ENCODE results near the gene KIAA2012. TPM values are rescaled to one million over a fixed set of nuclear protein-coding genes. Genes with fewer than 3 reads are reported as not detected.
A peak's percentile ranks its signal among the peaks of the same experiment; 100 is the strongest.

KIAA2012 gene
- total RNA-seq, 1 donor from 2014 or later: 0.10 TPM

DNA sequence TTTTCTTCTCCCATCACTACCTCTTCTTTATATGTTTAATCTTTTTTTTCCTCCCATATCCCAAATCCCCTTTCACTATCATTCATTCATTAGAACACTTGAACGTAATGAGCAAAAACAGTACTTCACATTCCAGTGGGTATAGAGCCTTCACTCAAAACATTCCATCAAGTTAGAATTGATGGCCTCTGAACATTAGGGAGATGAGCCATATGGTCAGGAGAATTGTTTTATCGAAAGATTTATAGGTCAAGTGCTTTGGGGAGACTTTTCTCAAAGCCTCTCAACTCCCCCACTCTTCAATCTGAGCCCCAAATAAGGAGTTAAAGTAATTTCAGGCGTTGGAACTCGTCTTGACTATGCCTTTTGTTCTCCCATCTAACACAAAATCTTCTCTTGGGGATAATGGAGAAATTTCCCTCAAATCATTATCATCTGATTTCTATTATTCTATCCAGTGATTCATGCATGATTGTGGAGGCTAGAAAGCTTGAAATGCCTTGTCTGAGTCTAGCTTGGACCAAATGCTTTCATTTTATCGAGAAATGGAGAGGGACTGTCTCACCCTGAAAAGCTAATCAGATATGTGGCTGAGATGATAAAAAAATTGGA, 79.2 kb downstream of the KIAA2012 start:
- DNase-seq: peak; percentile 60

DNA sequence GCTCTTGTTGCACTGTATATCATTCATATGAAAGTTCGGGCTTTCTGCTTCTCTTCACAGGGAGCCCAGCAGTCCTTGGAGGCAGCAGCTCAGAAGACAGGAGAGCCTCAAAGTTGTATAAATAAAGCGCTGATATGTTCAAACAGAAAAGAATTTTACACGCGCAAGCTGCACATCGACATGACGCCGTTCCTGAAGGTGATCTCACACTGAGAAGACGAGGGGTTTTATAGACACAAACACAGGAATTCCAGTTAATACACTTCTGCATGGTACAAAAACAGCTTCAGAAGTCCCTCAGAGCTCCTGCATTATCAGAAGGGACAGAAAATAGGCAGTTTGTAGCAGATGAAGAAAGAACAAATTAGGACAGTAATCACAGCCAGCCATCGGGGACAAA, 81.6 kb downstream of the KIAA2012 start:
- DNase-seq: no peak

DNA sequence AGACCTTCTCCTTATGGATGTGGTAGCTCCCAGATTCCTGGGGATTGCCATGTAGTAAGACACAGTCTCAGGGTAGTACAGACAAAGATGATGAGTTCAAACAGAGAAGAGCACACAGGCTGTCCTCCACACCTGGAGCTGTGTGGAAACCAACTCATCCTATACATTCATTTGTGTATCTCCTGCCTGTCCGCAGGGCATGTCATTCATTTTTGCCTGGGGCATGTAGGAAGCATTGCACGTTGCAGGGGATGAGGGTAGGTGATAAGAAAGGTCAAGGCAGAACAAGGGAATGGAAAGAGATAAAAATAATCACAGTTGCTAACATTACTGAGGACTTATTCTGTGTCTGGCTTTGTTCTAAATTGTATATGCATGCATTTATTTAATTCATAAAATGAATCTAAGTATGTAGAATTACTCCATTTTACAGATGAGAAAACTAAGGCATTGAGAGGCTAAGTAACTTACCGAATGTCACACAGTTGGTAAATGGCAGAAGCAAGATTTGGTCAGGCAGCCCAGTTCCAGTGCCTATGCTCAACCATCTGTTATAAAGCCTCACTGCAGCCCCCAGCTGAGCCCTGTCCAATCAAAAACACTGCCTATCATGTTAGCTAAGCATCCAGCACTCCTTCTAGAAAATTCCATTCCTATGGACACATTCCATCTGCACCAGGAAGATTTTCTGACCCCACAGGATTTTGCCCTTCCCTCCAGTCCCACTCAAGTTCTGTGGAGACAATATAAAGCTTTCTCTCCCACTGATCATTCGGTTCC, 84.3 kb downstream of the KIAA2012 start:
- DNase-seq: no peak

DNA sequence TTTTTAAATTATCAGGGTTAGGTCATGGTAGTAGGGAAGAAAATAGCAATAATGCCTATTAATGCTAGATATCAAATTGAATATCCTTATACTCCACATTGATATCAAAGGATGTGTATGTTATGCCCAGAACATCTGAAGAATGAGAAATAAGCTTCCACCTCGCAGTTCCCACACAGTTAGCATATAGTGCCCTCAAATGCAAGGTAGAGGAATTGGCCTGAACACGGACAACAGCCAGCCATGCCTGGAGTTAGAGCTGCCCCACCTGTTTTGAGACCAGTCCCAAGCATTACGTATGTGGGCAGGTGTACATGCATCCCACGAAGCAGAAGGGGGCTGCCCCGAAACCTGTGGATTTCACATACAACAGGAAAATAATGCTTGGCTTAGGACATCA, 85.7 kb downstream of the KIAA2012 start:
- no peak for DNase-seq

DNA sequence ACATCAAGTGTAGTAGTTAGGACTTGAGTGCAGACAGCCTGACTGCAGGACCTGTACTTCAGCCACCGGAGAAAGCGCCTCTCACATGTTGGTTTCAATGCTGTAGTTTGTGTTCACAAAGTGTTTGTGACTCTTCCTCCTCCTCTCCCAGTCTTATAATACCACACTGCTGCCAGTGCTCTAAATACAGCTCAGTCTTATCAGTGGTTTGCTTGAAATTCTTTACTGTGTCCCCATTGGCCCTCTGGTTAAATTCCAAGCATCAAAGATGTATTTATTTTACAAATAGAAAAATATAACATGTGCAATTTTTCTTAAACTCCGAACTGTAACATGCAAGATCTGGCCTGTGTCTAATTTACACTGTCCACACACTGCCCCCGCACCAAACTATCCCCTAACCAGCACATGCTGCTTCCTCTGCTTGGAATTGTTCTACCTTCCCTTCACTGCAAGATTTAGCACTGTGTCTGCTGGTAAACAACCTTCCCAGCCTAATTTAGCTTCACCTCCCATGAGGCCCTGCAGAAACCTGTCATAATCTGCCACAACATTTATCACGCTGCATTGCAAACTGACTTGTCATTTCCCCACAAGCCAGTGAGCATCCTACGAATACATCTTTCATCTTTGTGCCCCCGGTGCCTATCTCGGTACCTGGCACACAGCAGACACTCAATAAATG, 88.2 kb downstream of the KIAA2012 start:
- DNase-seq: no peak

DNA sequence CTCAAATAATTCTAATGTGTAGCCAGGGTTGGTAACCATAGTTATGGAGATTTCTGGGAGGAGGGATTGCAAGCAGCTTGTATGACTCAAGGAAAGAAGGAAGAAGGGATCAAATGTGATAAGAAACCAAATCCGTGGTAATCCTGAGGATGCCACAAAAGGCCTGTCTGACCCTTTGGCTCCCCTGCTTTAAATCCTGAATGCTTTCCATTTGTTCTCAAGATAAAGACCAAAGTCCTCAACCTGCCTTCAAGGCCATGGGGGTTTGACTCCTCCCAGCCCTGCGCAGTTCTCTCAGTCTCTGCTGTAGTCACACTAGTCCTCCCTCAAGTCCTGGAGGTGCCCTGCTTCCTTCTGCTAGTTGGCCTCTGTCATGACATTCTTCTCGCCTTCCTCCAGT, 91.4 kb downstream of the KIAA2012 start:
- no peak for DNase-seq

DNA sequence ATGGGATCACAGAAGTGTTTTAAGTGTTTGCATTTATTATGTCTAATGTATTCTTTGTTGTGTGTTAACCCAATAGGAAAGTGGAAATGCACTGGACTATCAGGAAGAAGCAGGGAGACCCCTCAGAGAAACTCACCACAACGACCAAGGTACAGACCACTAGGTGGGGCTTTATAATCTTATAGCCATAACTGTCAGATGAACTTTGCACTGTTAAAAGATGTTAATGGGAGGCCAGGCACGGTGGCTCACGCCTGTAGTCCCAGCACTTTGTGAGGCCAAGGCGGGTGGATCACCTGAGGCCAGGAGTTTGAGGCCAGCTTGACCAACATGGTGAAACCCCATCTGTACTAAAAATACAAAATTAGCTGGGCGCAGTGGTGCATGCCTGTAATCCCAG, 92.2 kb downstream of the KIAA2012 start:
- DNase-seq: no peak

DNA sequence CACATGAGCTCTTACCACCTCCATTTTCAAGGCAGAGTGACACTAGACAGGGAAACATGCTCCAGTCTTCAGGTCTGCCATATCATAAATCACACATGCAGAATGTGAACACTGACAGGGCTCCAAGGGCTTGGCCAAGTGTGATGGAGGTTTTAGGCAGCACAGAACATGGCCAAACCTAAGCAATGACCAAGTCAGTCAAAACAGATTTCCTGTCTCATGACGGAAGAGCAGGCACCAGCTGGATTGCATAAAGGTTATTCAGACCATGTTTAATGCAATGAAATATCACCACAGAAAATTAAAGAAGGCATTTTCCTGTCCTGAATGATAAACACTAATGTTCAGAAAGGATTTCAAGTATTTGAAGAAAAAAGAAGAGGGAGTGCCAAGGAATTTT, 92.9 kb downstream of the KIAA2012 start:
- DNase-seq: no peak

DNA sequence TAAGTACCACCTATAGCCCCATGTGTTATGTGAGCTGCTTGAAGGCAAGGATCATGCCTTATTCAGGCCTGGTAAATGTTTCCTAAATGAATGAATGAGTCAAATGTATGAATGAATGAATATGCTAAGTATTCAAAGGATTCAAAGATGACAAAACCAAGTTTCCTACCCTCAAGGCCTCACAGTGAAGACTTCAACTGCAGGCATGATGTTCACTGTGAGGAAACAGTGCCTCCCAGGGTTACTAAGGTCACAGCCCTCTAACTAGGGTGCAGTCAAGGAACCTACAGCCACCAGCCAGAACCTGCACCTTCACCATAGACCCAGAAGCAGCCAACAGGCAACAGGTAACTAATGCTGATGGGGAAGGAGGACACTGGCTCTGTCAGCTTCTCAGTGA, 96.1 kb downstream of the KIAA2012 start:
- DNase-seq: no peak

DNA sequence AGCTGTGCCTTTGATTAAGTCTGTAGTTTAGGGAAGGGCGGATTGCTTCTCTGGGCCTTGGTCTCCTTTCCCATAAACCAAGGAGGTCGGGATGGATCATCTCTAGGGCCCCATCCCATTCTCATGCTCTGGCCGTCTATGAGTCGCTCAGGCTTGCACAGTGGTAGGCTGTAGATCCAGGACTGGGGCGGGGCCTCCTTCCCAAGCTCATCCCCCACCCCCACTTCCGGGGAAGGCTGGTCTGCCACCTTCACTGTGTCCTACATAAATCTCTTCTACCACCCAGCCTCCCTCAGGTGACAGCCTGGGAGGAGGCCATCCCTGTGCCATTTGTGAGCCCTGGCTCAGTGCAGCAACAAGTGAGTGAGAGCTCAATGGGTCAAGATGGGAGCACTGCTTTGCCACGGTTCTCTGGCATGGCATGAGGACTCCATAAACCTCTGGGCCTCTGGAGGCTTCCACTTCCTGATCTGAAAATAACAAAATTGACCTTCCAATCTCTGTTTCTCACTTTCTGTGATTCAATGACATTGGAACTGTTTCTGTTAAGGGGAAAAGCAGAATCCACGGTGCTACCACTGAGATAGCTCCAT, 96.9 kb downstream of the KIAA2012 start:
- DNase-seq: no peak

DNA sequence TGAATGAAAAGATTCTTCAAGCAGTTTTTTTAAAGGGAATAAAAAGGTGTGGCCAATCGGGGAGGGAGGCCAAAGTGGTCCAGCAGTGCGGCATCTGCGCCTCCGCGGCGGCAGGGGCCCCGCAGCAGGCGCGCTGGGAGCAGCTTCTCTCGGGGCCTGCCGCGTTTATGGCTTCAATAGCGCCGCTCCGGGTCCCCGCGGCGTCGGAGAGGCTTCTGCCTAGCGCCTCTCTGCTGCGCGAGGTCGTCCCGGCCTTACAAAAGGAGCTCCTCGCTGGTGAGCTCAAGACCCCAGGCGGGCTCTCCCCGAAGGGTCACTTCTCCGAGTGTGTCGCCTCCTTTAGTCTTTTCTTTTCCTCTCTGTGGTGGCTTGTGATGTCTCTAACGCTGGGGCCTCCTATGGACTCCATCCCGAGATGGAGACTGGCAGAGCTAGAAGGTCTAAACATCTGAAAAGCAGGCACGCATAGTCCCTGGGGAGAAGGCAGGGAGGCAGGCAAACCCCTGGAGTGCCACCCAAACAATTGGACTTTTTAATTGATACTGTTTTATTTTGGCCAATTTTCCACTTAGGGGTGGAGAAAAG, 98.3 kb downstream of the KIAA2012 start:
- no peak for DNase-seq

DNA sequence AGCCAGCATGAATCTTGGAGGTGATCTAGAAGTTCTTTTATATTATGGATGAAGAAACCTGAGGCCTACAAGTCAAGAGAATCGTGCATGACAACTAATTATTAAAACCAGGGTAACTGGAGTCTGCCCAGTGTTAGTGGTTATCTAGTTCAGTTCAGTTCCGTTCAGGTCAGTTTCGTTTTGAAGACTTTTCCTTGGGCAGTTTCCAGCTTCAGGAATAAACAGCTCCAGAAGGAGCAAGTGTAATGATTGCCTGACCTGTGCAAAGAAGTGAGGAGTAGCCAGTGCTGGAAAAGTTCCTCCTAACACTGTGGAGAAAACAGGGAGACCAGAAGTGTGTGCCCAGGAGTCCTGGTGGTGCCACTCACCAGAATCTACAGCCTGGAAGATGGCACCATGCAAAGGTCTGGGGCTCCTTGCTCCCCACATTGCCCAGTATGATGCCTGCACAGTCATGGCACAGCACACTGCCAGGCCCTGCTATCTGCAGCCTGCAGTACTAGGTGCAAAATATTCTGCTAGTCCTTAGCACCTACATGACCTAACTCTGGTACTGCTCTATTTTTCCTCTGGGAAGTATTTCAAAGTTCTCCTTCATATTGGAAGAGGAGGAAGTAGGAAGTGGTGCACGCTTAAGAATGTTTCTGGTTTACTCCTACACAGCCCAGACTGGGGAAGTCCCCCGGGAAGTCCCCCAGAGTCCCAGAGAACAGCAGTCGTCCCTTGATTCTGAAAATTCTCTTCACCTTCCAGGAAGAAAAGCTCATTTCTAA, 99.6 kb downstream of the KIAA2012 start:
- DNase-seq: no peak

DNA sequence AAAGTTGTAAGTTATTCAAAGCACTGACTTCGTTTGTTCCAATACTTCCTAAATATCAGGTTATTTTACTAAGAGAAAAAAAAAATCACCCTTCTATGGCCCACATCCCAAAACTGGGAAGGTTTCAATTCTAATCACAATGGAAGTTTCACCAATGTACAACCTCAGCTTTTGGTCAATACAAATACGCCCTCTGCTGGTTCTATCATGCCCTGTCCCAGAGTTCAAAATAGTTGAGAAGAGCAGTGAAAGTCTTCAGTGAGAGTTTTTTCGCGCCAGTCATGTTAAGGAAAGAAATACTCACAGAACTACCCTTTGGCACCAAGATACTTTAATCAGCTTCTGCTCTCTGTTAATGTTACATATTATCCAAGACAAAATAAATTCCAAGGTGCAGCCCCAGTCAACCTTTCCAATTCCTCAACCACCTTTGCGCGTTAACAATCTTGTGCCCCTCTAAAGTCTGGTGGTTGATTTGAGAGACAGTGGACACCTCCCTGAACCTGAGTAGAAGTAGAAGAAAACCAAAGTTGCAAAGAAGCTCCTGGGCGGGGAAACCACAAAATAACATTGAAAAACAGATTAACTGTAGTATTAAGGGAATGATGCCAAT, 105.4 kb downstream of the KIAA2012 start:
- peak; percentile 64 for DNase-seq

DNA sequence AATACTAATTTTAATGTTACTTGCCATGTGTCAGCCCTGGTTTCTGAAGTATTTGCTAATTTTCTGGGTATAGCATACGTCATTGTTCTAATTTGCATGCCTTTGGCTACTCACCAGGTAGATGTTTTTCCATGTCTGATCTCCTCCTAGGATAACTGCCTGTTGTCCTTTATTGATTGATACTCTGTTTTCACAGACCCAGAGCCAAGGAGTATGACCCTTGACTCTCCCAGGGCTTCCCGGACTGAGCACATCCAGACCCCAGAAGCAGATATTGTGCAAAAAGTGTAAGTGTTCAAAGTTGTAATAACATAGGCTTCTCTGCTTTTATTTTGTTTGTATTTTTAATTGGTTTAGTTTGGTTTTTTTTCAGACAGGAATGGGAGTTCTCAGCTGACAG, 111.5 kb downstream of the KIAA2012 start:
- DNase-seq: no peak

DNA sequence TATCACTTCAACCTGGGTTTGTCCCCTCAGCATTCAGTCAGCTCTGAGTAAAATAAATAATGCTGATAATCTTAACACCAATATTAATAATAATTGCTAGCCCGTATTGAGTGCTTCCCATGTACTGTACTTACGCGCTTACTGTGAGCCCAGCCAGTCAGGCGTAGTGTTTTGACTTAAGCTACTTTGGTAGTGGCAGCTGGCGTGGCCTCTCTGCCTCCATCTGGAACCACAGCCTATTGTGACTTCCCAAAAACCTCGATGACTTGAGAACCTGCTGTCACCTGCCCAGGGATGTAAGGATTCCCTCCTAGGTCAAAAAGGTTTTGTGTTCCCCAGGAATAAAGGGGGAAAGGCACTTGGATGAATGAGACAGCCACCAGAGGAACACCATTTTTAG, 112.1 kb downstream of the KIAA2012 start:
- DNase-seq: no peak

DNA sequence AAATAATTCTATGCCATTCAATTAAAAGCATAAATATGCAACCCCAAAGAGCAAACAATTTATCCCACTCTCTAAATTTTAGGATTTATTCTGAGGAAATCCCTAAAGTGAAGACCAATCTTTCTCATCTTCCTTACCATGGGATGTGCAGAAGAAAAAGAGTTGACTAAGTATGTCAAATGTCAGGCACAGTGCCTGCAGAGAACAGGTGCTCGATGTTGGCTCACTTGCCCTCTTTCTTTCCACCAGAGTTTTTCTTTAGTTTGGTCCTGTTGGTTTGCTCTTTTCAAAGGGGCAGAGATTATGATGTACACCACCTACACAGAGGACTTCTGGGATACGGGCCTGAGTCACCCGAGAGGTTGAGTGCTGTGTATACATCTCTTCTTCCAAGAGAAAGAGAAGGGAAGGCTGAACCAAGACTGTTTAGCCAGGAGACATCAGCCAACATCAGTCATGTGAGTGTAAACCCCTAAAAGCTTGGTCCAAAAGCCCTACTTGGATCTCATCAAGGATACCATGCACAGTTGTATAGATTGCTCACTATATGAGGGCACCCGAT, 113.7 kb downstream of the KIAA2012 start:
- no peak for DNase-seq

DNA sequence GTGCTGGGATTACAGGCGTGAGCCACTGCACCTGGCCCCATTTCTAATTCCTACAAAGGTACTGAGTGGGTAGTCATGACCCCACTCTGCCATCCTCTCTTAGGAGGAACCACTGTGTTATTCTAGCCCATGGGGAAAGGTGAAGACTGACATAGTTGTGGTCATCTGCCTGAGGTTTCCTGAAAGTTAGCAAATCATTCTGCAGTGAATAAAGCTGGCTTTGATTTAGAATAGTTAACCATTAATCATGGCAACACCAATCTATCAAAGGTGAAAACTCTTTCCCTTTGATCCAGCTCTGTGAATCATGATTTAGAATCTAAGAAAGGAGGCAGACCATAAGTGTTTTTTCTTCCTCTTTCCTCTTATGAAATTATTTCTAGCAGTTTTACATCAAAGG, 114.5 kb downstream of the KIAA2012 start:
- DNase-seq: no peak

DNA sequence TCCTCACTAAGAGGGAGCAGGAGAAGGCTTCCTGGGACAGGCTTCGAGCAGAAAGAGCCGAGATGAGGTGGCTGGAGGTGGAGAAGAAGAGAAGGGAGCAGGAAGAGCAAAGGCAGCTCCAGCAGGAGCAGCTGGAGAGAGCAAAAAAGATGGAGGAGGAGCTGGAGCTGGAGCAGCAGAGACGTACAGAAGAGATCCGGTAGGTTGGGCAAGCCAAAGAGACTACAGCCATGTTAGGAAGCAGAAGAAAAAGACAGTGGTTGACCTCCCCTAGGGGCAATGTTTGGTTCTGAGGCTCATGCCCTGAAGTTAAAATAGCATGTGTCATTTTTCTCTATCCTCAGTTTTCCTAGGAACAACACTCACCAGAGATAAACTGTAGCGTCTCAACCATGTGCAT, 120.2 kb downstream of the KIAA2012 start:
- DNase-seq: no peak

DNA sequence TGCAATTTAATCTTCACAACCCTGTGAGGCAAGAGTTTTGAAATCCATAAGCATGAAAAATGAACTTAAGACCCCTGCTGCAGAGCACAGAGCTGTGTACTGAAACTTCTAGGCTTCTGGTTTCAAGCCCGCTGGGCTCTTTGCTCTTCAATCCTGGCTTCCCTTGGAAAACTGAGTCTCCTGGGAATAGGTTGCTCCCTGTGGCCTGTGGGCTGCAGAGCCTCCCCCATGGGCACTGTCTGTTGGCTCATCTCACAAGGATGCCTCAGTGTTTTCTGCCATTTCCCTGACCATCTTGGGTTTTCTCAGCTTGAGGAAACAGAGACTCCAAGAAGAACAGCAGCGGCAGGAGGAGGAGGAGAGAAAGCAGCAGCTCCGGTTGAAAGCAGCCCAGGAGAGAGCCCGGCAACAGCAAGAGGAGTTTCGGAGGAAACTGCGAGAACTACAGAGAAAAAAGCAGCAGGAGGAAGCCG, 120.9 kb downstream of the KIAA2012 start:
- no peak for DNase-seq

DNA sequence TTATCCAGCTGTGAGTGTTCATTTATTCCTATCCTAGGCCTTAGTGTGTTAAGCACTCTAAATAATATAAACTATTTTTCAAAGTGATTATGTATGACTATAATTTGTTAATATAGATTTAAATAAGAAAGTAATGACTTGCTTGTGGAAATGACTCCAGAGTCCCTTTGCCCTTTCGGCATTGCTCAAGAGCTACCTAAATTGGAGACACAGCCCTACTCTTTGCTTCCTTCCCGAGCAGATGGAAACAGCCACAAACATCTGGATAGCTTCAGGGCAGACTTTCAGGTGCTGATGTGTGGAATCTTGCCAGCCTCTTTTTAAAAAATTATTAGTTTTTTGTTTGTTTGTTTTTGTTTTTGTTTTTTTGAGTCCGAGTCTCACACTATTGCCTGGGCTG, 121.4 kb downstream of the KIAA2012 start:
- no peak for DNase-seq

DNA sequence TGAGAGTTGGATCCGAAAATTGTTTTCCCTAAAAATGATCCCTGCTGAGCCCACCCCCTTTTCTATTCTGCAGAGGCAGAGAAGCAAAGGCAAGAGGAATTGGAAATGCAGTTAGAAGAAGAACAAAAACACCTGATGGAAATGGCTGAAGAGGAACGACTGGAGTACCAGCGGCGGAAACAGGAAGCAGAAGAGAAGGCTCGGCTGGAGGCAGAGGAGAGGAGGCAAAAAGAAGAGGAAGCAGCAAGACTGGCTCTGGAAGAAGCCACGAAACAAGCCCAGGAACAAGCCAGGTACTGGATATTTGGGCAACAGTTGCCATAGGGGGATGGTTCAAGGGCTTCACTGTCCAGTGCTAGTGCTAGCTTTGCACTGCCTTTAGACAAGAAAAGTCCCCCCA, 123.7 kb downstream of the KIAA2012 start:
- DNase-seq: no peak
